SKM-1 (cell line): Measurements from ENCODE around the gene ELK4.

Experiments
- DNase-seq: peaks from one replicate; lab custom pipeline; 2025; ENCODE audit not compliant: unreplicated experiment; lab: John Stamatoyannopoulos, UW

ELK4 gene

DNA sequence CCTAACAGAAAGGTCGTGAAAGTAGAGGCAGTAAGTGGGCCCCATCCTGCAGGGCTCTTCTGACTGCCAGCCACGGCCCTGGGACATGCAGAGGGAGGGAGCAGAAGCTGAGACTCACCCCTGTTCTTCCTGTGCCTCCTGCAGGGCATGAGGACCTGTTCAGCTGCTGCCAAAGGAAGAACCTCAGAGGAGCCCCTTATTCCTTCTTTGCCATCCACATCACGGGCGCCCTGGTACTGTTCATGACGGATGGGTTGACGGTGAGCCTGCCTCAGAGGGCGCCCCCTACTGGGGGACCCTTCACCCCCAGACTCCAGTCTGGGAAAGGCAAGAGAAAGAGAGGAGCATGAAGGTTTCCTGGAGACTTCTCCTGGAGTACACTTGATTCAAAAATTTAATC lies 47.1 kb downstream of the ELK4 start:
- DNase-seq, result no peak

DNA sequence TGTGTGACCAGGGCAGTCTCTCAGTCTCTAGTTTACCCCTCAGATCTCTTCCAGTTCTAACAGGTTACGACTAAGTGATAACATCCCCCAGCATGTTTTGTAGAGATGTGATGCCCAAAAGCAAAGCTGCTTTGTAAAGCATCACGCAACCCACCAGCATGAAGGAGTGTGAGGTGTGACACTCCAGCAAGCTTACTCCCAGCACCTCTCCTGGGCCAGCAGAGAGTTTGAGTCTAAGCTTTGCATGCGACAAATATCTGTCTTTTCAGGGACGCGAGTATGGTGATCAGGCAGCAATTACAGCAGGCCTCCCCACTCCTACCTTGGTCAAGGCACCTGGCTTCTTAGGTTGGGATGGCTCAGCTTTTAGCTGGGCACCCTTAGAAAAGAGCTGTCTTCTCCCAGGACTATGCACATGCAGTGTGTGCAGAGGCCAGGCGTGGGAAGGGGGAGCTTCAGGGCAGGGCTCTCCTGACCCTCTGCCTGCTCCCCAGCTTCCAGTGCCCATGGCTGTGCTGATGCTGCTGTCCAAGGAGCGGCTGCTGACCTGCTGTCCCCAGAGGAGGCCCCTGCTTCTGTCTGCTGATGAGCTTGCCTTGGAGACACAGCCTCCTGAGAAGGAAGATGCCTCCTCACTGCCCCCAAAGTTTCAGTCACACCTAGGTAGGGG lies 48.2 kb downstream of the ELK4 start:
- no peak for DNase-seq

DNA sequence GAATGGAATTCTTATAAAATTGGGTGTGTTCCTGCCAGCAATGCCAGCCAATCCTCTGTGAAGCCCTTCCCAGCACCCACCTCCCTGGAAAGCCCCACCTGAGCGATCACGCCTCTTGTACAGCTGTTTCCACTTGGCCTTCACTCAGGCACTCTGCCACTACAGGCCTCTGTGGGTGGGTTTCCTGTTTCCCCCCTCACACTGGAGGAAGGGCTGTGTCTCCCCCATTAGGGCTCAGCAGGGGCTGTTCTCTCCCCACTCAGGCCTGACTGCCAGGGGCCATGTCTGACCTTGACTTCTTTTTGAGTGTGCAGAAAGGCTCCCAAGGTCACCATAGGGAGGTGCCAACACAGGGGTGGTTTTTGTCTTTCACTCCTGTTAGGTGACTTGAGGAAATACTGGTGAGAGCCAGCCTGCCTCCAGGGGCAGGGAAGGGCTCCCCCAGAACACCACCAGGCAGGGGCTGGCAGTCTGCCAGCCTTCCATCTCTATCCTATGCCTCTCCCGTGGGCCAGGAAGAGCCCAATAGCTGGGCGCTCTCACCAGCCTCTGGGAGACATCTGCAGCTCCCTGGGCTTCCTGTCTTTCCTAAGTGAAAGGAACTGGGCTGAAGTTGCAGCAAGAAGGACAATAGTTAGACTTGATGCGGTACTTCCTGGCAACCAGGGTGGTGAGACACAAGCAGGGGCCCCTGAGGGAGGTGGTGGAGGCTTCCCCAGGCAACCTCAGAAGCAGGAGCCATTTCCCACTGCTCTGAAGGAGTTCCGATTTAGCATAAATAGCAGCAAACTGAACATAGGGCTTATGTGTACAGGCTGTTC lies 49.1 kb downstream of the ELK4 start:
- no peak for DNase-seq

DNA sequence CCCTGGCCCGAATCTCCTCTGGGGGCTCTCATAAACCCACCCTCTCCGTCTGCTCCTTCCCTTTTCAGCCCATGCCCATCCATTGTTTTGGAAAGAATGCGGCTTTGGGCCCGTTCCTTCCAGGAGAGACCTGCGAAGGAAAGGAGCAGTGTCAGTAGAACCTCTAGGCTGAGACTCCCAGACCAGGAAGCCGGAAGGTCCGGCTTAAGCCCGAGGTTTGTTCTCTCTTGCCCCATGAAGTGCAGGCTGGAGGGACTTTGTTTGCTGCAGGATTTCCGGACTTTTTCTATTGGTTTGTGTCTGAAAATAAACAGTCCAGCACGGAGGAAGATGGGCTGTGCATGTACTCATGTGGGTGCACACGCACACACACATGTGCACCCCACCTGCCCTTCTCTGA lies 49.8 kb downstream of the ELK4 start:
- no peak for DNase-seq

DNA sequence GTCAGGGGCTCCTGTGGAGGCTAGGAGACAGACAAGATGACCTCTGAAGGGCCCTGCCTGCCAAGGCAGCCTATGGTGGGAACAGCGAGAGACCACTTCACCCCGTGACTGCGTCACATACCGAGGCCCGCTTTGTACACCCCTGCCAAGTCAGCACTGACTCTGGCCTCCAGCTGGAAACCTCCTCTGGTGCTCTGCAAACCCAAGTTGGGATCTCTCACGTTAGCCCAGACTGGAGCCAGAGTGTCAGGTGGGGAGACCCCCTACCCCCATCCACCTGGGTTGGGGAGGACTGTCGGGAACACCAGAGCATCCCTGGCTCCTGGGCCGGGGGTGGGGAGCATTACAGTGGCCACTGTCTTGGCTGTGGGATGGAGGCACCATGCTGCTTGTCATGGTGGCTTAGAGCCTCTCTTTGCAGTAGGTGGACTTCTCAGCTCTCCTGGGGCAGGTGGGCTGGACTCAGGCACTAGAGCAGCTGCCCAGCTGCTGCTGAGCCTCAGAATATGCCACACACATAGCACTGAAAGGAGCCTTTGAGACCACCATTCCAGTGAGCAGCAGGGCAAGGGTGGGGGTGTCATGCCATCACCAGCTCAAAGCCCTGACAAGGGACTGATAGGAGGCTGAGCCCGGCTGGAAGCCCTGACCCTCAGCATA lies 50.4 kb downstream of the ELK4 start:
- no peak for DNase-seq

DNA sequence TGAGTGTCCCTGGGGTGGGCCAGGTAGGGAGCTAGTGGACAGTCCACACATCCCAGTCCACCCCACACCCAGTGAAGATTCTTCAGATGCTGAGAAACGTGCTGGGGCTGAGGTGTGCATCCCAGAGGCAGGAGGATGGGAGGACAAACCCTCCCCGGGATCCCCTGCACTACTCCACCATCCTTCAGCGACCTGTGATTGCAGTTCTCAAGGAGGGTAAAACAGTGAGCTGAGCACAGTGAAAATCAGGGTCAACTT lies 51.0 kb downstream of the ELK4 start:
- no peak for DNase-seq

DNA sequence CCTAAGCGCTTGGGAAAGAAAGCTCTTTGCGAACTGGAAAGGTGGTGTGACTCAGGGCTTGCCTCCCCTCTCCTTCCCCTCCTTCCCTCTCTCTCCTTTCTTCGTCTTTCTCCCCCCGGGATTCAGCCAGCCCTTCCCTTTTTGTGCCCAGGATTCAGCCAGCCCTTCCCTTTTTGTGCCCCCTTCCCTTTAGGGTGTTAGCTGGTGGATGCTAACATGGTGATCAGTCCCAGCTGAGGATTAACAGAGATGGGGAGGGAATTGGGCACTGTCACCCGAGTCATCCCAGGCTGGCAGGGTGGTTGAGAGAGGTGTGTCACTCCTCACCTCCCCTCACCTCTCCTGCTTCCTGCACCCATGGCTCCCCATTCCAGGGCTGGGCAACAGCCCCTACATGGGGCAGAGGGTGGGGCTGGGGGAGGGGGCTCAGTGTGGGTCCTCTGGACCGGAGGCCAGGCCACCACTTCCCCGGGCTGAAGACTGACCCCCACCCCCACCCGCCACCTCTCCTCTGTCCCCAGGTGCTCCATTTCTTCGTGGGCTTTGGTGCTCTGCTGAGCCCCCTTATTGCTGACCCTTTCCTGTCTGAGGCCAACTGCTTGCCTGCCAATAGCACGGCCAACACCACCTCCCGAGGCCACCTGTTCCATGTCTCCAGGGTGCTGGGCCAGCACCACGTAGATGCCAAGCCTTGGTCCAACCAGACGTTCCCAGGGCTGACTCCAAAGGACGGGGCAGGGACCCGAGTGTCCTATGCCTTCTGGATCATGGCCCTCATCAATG lies 51.5 kb downstream of the ELK4 start:
- DNase-seq, result no peak

DNA sequence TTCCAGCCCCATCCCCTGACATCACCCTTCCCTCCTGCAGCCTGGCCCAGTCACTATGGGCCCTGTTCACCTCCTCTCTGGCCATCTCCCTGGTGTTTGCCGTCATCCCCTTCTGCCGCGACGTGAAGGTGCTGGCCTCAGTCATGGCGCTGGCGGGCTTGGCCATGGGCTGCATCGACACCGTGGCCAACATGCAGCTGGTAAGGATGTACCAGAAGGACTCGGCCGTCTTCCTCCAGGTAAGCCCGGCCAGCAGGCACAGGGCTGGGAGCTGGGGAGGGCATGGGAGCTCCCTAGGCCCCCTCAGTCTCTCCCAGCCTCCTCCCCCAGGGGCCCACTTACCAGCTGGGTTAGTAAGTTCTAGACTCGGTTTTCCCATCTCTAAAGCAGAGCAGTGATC lies 52.1 kb downstream of the ELK4 start:
- DNase-seq, result no peak

DNA sequence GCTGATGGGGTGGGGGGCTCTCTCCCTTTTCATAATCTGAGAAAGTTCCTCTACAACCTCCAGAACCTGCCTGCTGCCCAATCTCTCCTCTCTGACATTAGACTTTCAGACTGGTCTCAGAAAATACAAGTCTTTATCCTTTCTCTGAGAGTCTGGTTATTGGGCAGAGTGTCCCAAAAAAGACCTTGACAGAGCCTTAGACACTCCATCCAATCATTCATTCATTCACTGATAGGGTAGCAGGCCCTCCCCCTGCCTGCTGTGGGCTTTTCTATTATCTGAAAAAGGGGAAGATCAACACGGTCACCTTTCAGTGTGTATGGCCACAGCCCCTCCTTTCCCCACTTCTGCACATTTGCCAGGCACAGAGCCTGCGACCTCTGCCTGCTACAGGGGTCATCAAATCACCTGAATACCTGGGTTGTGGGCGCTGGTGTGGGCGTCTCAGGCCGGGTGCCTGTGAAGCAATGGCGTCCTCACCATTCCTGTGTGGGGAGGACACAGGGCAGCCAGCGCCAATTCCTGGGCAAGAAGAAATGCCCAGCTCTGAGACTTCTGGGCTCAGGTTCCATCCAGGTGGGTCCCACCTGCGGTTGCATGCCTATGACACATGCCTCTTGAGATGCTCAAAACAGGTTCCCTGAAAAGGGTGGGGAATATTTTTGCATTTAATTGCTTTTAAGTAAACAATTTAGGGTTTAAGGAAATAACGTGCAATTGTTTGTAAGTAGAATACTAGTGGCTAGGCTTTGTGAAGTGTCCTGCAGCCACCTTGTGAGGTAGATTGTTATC lies 52.8 kb downstream of the ELK4 start:
- DNase-seq, result no peak

DNA sequence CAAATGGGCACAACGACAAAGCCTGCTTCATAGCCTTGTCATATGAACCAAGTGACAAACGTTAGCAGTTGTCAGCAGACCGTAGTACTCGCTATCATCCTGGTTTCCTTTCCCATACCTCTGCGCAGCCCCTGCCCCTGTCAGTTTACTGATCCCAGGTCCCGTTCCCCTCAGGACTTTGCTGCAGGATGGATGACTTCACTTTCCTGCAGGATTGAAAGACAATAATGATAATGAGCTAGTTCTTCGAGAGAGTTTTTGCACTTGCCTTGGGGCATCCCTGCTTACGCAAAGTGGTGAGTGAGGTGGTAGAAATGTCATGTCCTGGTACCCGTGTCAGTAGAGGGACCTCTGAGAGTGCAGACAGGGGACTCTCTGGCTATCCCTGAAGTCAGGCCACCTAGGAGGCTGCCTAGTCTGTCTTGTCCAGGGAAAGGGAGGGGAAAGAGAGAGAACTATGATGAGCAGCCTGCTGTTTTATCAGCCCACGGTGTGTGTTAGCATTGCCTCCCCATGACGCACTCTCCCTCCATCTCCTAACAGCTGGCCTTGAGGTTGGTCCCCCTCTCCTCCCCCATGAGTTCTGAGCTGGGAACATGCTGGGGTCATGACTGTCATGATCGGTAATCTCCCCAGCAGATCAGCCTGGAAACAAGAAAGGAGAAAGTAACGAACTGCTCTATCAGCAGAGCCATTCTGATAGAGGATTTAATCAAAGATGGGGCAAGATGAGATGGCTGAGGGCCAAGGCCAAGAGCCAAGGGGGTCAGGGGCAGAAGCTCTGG lies 53.7 kb downstream of the ELK4 start:
- no peak for DNase-seq

DNA sequence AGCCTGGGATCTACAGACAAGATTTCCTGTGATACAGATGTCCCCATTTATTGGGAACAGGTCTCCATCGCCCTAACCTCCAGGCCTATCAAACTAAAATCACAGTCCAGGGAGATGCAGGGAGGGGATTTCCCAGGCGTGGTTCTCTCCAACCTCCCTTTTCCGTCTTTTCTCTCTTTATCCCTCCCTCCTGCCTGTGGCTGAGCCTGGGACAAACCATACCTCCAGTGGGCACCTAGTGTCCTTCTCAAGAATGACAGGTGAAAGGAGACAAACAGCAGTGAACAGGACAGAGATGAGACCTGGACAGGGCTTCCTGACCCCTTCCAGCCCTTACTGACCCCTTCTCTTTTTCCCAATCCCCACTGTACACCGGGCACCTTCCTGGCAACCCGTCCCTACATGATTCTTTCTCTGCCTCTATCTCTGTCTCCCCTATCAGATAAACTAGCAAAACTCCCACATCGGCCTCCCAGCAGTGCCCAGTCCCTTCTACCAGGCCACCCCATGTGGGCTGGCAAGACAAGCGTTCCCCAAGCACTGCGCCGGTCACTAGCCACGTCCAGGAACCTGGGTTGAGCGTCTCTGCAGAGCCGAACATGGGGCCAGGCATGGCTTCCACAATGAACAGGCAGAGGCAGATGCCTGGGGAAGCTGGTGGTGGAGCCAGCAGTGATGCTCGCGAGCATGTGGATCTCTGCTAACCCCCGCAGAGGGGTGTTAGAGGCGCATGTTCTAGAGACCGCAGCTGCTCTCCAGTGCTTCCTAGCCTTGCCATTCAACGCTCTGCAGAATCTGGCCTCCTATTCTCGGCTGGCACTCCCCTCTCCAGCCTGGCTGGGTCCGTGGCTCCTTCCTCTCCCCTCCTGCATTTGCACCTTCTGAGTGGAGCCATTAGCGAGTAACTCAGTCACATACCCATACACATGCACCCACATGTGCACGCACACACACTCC lies 54.7 kb downstream of the ELK4 start:
- no peak for DNase-seq

DNA sequence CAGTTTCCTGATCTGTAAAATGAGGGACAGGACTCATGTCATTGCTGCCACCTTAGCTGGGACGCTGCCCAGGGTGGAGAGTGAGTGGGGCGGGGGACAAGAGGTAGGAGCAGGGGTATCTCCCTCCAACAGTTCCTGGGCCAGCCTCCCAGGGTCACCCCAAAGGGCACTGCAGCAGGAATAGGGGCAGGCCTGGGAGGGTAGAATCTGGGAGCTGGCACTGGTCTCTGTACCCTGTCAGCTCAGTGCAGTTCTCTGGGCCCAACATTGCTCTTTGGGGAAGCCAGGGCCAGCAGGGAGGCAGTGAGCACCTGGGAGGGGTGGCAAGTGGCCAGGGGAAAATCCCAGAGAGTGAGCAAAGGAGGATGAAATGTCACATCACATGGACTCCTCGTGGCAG lies 55.8 kb downstream of the ELK4 start:
- no peak for DNase-seq

DNA sequence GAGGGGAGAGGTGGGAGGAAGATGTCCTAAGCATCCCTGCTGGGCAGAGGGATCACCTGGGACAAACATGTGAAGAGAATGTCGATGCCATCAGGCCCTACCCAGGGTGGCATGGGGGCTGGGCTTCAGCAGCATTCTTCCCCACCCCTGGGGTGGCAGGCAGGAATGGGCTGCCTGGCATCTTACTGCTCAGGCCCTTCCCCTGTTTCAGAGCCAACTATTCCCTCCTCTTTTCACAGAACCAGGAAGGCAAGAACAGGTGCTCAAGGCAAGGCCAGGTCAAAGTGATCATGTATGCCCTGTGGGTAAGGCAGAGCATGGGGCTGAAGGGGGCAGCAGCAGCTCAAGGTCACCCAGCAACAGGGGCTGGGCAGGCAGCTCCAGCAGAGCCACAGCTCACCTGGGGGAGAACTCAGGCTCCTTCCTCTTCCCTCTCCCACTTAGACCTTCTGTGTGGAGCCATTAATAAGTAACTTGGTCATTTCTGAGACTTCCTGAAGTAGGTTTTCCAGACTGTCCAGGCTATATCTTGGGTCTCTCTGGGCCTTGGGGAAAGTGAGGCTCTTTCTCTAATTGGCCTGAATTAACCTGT lies 56.4 kb downstream of the ELK4 start:
- no peak for DNase-seq

DNA sequence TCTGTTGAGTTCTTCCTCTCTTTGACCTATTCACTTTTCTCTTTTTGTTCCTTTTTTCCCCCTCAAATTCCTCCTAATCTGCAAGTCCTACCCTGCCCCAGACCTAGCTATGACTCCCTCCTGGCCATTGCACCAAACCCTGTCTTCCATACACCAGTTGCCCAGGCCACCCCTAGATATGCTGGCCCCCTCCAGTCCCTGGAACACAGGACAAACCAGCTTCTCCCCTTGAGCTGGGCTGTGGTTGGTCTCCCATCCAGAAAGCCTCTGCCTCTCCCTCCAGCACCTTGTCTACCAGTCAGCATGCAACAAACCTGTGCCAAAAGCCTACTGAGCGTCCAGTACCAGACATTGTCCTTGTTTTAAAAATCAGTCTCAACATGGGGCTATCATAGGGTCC lies 59.4 kb downstream of the ELK4 start:
- DNase-seq, result no peak

DNA sequence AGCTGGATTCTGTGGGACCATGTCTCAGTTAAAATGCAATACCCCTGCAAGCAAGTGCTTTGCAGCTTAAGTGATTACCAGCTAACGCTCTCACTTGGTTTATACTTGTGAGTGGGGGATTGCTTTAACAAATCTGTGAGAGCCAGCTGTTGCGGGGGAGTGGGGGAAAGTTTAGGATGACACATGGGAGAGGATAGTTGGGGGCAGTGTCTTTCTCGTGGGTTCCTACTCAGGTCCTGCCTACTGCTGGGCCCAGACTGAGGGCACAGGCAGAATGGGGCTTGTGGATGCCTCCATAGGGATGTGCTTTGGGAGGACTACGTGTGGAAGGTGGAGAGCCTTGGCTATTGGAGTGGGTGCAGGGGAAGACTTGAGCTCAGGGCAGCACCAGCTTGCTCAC lies 60.1 kb downstream of the ELK4 start:
- DNase-seq, result no peak

DNA sequence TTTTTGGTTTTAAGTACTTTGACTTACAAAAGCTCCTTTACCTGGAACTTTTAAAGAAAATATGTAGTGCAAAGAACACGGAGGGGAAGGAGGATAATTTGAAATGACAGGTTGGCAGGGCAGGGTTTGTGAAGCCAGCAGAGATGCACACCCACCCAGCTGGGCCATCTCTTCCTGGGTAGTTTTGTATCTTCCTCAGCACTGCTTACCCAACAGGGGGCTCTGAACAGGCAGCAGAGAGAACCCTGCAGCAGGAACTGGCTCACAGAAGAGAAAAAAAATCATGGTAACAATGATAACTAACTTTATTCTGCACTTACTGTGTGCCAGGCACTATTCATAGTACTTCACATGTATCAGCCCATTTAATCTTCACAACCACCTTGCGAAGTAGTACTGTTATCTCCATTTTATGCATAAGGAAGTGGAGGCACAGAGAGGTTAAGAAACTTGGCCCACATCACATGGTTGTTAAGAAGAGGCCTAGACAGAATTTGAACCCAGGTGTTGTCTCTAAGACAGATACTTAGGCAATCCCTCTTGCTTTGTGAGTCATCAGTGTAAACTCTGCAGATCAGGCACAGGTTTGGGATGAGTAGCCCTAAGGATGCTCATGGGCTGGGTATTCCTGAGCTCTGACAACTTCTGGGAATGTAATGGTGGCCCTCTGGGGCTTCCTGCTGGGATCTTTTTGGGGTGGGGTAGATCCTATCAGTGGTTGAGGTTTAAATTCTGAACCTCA lies 60.8 kb downstream of the ELK4 start:
- no peak for DNase-seq

DNA sequence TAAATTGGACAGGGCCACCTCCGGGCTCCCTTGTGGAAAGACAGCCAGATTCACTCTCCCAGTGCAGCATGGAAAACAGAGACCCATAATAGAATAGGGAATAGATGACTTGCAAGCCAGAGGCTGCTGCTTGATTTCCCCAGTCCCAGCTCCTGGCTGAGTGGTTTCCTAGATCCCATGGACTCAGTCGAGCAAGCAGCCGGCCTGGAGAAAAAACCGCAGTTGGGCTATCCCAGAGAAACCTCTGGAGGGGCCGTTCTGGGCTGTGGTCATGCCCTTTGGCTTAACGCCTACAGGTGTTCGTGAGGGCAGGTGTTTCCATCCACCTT lies 61.7 kb downstream of the ELK4 start:
- DNase-seq, result no peak
